Vagina (tissue), 2 donors: Measurements from ENCODE around the gene WDR91. TPM values are rescaled to one million over a fixed set of nuclear protein-coding genes. Genes with fewer than 3 reads are reported as not detected.

ENCODE experiments used
- DNase-seq, 2 donors: peaks; one replicate each; pipeline ENCODE4 v3.0.0-alpha.2; 2017; ENCODE audit errors: extremely low spot score in 2 of 2
- H3K27ac ChIP-seq: fragments of 200-600 bp; sonication (generic); one replicate; pipeline ENCODE4 v1.5.1; 2019
- H3K27me3 ChIP-seq: fragments of 200-600 bp; sonication (generic); one replicate; pipeline ENCODE4 v1.5.1; 2019
- H3K36me3 ChIP-seq, 2 donors: fragments of 200-600 bp; sonication (generic); one replicate each; pipeline ENCODE4 v1.5.1; 2017 to 2019
- H3K4me1 ChIP-seq: fragments of 200-600 bp; sonication (generic); one replicate; pipeline ENCODE4 v1.5.1; 2019
- H3K4me3 ChIP-seq, 2 donors: fragments of 200-600 bp; sonication (generic); 1 replicate in 1 of 2; 2 replicates in 1 of 2; pipeline ENCODE4 v1.5.1; 2016 to 2019
- H3K9me3 ChIP-seq: fragments of 200-600 bp; sonication (generic); one replicate; pipeline ENCODE4 v1.5.1; 2019
- CTCF ChIP-seq, 3 experiments: fragments of 450-650 bp in 2 of 3; fragments of 200-600 bp in 1 of 3; sonication (generic) in 1 of 3; IDR thresholded peaks; one replicate each; pipeline ENCODE4 v1.5.1; 2017 to 2019; ENCODE audit warnings: antibody characterized with exemption in 3 of 3, mild to moderate bottlenecking in 2 of 3, moderate library complexity in 2 of 3
- POLR2A ChIP-seq, 2 donors: fragments of 450-650 bp; IDR thresholded peaks; one replicate each; pipeline ENCODE4 v1.6.1; 2017; ENCODE audit warnings: antibody characterized with exemption in 2 of 2, mild to moderate bottlenecking in 2 of 2, moderate library complexity in 2 of 2
- POLR2AphosphoS5 ChIP-seq, 2 donors: sonication (generic); formaldehyde crosslinking; IDR thresholded peaks; one replicate each; pipeline ENCODE4 v1.9.0; 2017; ENCODE audit warnings: antibody characterized with exemption in 2 of 2, mild to moderate bottlenecking in 2 of 2, low read depth in 1 of 2; ENCODE audit not compliant: insufficient read depth in 1 of 2
- intact Hi-C: fragments of 100-400 bp; cut with DNase I; formaldehyde crosslinking; loops from one replicate; pipeline ENCODE4 v1.15.1; 2023
- total RNA-seq: library from RNA; depleted of rRNA; stranded (reverse); fragments of >200 nt; gene quantifications from one replicate; pipeline ENCODE4 v1.2.3, GENCODE V29; 2016

Gene WDR91
- total RNA-seq, 1 donor from 2014 or later: 31.2 TPM

- TF ChIP-seq POLR2A (IDR thresholded peaks at IDR 0.05): no peak
- no peak for TF ChIP-seq CTCF (IDR thresholded peaks at IDR 0.05)
- TF ChIP-seq POLR2AphosphoS5 (IDR thresholded peaks at IDR 0.05; ENCODE audit: insufficient read depth in 1 of 2, low read depth in 1 of 2): no peak
- peaks cover 34% of the 10 kb centered on the region for H3K4me1 ChIP-seq
- no peak overlapping the region for H3K4me3 ChIP-seq
- DNase-seq: no peak
- H3K27ac ChIP-seq: peak overlapping the region; percentile 56
- no peaks in the 10 kb centered on the region for H3K27me3 ChIP-seq
- intact Hi-C loops: no loop called here
- H3K36me3 ChIP-seq: no peaks in the 10 kb centered on the region
- H3K9me3 ChIP-seq: peaks cover 4% of the 10 kb centered on the region
Observed at GRCh38 chr7:135158141-135158655, 53.1 kb downstream of the WDR91 start.

GRCh38 chr7:135156290-135156689 is 55.0 kb downstream of the WDR91 start:
- H3K4me1 ChIP-seq: peaks cover 37% of the 10 kb centered on the region
- TF ChIP-seq POLR2AphosphoS5 (IDR thresholded peaks at IDR 0.05; ENCODE audit: insufficient read depth in 1 of 2, low read depth in 1 of 2): no peak
- no peak for TF ChIP-seq POLR2A (IDR thresholded peaks at IDR 0.05)
- no peak for TF ChIP-seq CTCF (IDR thresholded peaks at IDR 0.05)
- no peak for DNase-seq
- peaks cover 0 to 6% of the 10 kb centered on the region in 2 donors for H3K36me3 ChIP-seq
- H3K27me3 ChIP-seq: no peaks in the 10 kb centered on the region
- H3K9me3 ChIP-seq: peaks cover 4% of the 10 kb centered on the region
- H3K4me3 ChIP-seq: no peak overlapping the region
- intact Hi-C loops: no loop called here
- no peak overlapping the region for H3K27ac ChIP-seq

- peaks cover 25% of the 10 kb centered on the region for H3K4me1 ChIP-seq
- no peaks in the 10 kb centered on the region for H3K27me3 ChIP-seq
- H3K4me3 ChIP-seq: no peak overlapping the region
- no peak for TF ChIP-seq POLR2AphosphoS5 (IDR thresholded peaks at IDR 0.05; ENCODE audit: insufficient read depth in 1 of 2, low read depth in 1 of 2)
- no peak for TF ChIP-seq CTCF (IDR thresholded peaks at IDR 0.05)
- TF ChIP-seq POLR2A (IDR thresholded peaks at IDR 0.05): no peak
- no peak overlapping the region for H3K27ac ChIP-seq
- H3K36me3 ChIP-seq: peaks cover 0 to 6% of the 10 kb centered on the region in 2 donors
- peaks cover 4% of the 10 kb centered on the region for H3K9me3 ChIP-seq
- intact Hi-C loops: no loop called here
- no peak for DNase-seq
Observed at GRCh38 chr7:135154734-135155133, 56.6 kb downstream of the WDR91 start.

- intact Hi-C loops: no loop called here
Observed at GRCh38 chr7:135152442-135152841, 58.9 kb downstream of the WDR91 start.

More at GRCh38 chr7:135152442-135152841, 58.9 kb downstream of the WDR91 start:
- H3K36me3 ChIP-seq: peaks cover 0 to 6% of the 10 kb centered on the region in 2 donors
- H3K9me3 ChIP-seq: peaks cover 4% of the 10 kb centered on the region
- H3K4me1 ChIP-seq: peaks cover 28% of the 10 kb centered on the region
- no peak overlapping the region for H3K27ac ChIP-seq
- no peak overlapping the region for H3K4me3 ChIP-seq
- no peak for TF ChIP-seq CTCF (IDR thresholded peaks at IDR 0.05)
- no peak for TF ChIP-seq POLR2AphosphoS5 (IDR thresholded peaks at IDR 0.05; ENCODE audit: insufficient read depth in 1 of 2, low read depth in 1 of 2)
- TF ChIP-seq POLR2A (IDR thresholded peaks at IDR 0.05): no peak
- H3K27me3 ChIP-seq: no peaks in the 10 kb centered on the region
- no peak for DNase-seq
